Thoracic aorta (tissue), 2 donors: Measurements from ENCODE around the gene TMEM18. TPM values are rescaled to one million over a fixed set of nuclear protein-coding genes. Genes with fewer than 3 reads are reported as not detected.

Experiments used
- ATAC-seq: fragments of 150-250 bp; one replicate; pipeline ENCODE4 v1.8.0; 2017; ENCODE audit warnings: low read depth; ENCODE audit not compliant: insufficient number of reproducible peaks, low FRiP score
- DNase-seq: peaks from one replicate; pipeline ENCODE4 v3.0.0-alpha.2; 2020; ENCODE audit warnings: low spot score
- H3K27ac ChIP-seq, 2 donors: fragments of 200-600 bp; sonication (generic); 1 replicate in 1 of 2; 2 replicates in 1 of 2; pipeline ENCODE4 v1.5.1; 2016; ENCODE audit warnings: mild to moderate bottlenecking in 2 of 2, moderate library complexity in 2 of 2
- H3K27me3 ChIP-seq: fragments of 200-600 bp; sonication (generic); replicated peaks from 2 replicates; pipeline ENCODE4 v1.6.0; 2016; ENCODE audit warnings: mild to moderate bottlenecking; ENCODE audit not compliant: insufficient read depth
- H3K36me3 ChIP-seq: fragments of 200-600 bp; sonication (generic); one replicate; pipeline ENCODE4 v1.5.1; 2016
- H3K4me1 ChIP-seq, 2 donors: fragments of 200-600 bp; sonication (generic); 1 replicate in 1 of 2; 2 replicates in 1 of 2; pipeline versions ENCODE4 v1.5.1 to v1.6.0; 2016; ENCODE audit warnings: low read depth in 2 of 2, mild to moderate bottlenecking in 1 of 2; ENCODE audit not compliant: control insufficient read depth in 1 of 2
- H3K4me3 ChIP-seq: fragments of 200-600 bp; sonication (generic); 2 replicates; pipeline ENCODE4 v1.5.1; 2016; ENCODE audit warnings: mild to moderate bottlenecking
- H3K9me3 ChIP-seq: fragments of 200-600 bp; sonication (generic); 2 replicates; pipeline ENCODE4 v1.5.1; 2016
- total RNA-seq, 2 donors: library from RNA; depleted of rRNA; stranded (reverse); fragments of >200 nt; gene quantifications; one replicate each; pipeline versions ENCODE4 v1.1.0 to v1.2.3, GENCODE V29; 2016
- TF ChIP-seq, protein P1 (sequence below): fragments of 200-600 bp; sonication (generic); IDR thresholded peaks from one replicate; pipeline ENCODE4 v1.5.1; 2019; ENCODE audit warnings: antibody characterized with exemption

Gene TMEM18
- total RNA-seq, 2 donors from 2014 or later: 3.1 to 14.8 TPM

DNA sequence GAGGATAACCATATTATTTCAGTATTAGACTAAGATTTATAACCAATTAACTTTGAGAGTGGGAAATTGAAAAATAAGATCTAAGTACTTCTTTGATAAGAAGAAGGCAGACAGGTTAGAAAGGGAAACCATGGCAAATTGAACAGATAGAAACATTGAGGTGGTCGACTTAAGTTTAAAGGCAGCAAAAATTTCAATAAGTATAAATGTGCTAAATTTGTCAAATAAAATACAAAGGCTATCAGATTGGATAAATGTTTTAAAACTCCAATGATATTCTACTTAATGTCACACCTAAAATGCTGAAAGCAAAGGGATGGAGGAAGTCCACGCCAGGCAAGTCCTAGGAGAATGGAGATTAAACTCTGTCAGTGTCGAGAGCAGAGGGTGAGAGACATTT, 59.2 kb downstream of the TMEM18 start:
- H3K27me3 ChIP-seq: no peaks in the 10 kb centered on the region
- DNase-seq (no peak), ATAC-seq (no peak)
- H3K4me1 ChIP-seq: no peaks in the 10 kb centered on the region
- H3K36me3 ChIP-seq: no peaks in the 10 kb centered on the region
- H3K4me3 ChIP-seq: no peak overlapping the region
- H3K9me3 ChIP-seq: peaks cover 9% of the 10 kb centered on the region
- H3K27ac ChIP-seq: no peak overlapping the region
- TF ChIP-seq, protein P1, sequence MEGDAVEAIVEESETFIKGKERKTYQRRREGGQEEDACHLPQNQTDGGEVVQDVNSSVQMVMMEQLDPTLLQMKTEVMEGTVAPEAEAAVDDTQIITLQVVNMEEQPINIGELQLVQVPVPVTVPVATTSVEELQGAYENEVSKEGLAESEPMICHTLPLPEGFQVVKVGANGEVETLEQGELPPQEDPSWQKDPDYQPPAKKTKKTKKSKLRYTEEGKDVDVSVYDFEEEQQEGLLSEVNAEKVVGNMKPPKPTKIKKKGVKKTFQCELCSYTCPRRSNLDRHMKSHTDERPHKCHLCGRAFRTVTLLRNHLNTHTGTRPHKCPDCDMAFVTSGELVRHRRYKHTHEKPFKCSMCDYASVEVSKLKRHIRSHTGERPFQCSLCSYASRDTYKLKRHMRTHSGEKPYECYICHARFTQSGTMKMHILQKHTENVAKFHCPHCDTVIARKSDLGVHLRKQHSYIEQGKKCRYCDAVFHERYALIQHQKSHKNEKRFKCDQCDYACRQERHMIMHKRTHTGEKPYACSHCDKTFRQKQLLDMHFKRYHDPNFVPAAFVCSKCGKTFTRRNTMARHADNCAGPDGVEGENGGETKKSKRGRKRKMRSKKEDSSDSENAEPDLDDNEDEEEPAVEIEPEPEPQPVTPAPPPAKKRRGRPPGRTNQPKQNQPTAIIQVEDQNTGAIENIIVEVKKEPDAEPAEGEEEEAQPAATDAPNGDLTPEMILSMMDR: no peak
